Stimulated activated CD8-positive, alpha-beta memory T cell treated with anti-CD3 and anti-CD28 coated beads, Interleukin-15, amount 100 ng/mL, for 4 hours (primary cell): Measurements from ENCODE around the gene CSNK2A1.

Source experiments
- DNase-seq, 2 donors: peaks; one replicate each; pipeline ENCODE4 v3.0.0-alpha.2; 2020; ENCODE audit warnings: low read depth in 2 of 2

CSNK2A1 gene

GRCh38 chr20:431012-431904 lies 112.3 kb downstream of the CSNK2A1 start:
- no peak for DNase-seq

- DNase-seq, result no peak
Observed at GRCh38 chr20:430091-430999, 113.2 kb downstream of the CSNK2A1 start.

GRCh38 chr20:428658-429200 lies 114.9 kb downstream of the CSNK2A1 start:
- DNase-seq, result no peak

DNA sequence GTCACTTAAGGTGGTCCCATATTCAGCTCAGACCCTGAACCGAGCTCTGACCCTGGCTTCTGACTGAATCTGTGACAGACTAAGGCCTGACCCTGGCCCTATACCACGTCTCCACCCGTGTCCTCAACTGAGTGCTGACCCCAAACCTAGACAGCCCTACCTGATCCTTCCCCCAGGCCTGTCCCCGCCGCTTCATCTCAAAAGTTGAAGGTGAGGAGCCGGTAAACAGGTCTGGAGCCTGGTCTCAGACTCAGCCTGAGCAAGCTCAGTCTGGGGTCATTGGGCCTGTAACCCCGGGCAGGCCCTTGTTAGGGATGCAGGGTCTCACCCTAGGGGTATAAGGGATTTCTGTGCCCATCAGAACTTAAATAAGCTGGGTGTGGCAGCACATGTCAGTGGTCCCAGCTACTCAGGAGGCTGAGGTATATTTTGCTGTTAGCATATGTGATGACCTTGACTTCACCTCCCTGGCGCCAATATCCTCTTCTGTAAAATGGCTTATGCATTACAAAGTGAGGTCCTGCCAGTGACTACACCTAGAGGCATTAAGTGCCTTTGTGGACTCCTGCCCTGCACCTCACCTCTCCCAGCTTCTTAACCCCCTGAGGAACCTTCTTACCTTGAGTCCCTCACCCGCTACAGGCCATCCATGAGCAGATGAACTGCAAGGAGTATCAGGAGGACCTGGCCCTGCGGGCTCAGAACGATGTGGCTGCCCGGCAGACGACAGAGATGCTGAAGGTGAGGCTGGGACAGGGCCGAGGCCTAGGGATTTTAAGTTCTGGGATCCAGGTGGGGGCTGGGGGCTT lies 115.5 kb downstream of the CSNK2A1 start:
- DNase-seq, result no peak

GRCh38 chr20:427401-427800 lies 116.2 kb downstream of the CSNK2A1 start:
- DNase-seq, result no peak

- no peak for DNase-seq
Observed at GRCh38 chr20:426566-426965, 117.0 kb downstream of the CSNK2A1 start.
